CD4-positive, alpha-beta T cell (primary cell): Measurements from ENCODE around the gene PRKAG1. TPM values are rescaled to one million over a fixed set of nuclear protein-coding genes. Genes with fewer than 3 reads are reported as not detected.

ENCODE experiments used
- ATAC-seq: fragments of 200-7000 bp; cut with Tn5 transposase; one replicate; pipeline ENCODE4 v1.10.0; 2022; ENCODE audit warnings: mild to moderate bottlenecking; ENCODE audit not compliant: poor library complexity
- CTCF ChIA-PET: fragments of 350-600 bp; sonication (Branson Sonifier 250); formaldehyde crosslinking; loops from one replicate; lab custom pipeline; 2021; ENCODE audit warnings: antibody characterized with exemption, inconsistent platforms; lab: Charles Lee
- POLR2A ChIA-PET: fragments of 350-600 bp; sonication (Branson Sonifier 250); formaldehyde crosslinking; loops from one replicate; lab custom pipeline; 2021; ENCODE audit warnings: antibody characterized with exemption, inconsistent platforms; lab: Charles Lee
- DNase-seq, 14 experiments: peaks; one replicate each; pipeline ENCODE4 v3.0.0-alpha.2; 2013 to 2020; ENCODE audit warnings: mixed read lengths in 2 of 14
- H3K27ac ChIP-seq, 2 donors: one replicate each; pipeline versions ENCODE4 v1.5.1 to v1.7.0; 2013; ENCODE audit warnings: low read length in 2 of 2, low read depth in 1 of 2, mild to moderate bottlenecking in 1 of 2
- H3K27me3 ChIP-seq, 2 experiments: 1 replicate in 1 of 2; 2 replicates in 1 of 2; pipeline versions ENCODE4 v1.6.1 to v1.7.0; 2013; ENCODE audit warnings: low read length in 2 of 2, control low read depth in 1 of 2, mild to moderate bottlenecking in 1 of 2, moderate library complexity in 1 of 2; ENCODE audit not compliant: insufficient read depth in 2 of 2, control insufficient read depth in 1 of 2
- H3K36me3 ChIP-seq: one replicate; pipeline ENCODE4 v1.6.1; 2013; ENCODE audit warnings: low read length, control low read depth; ENCODE audit not compliant: insufficient read depth
- H3K4me1 ChIP-seq: one replicate; pipeline ENCODE4 v1.6.1; 2013; ENCODE audit warnings: low read length, control low read depth; ENCODE audit not compliant: insufficient read depth
- H3K4me3 ChIP-seq: one replicate; pipeline ENCODE4 v1.5.1; 2013; ENCODE audit warnings: mild to moderate bottlenecking, low read length, moderate library complexity
- H3K9me3 ChIP-seq, 2 experiments: 1 replicate in 1 of 2; 2 replicates in 1 of 2; pipeline versions ENCODE4 v1.6.1 to v1.7.0; 2013; ENCODE audit warnings: low read length in 2 of 2, mild to moderate bottlenecking in 2 of 2, control low read depth in 1 of 2, moderate library complexity in 1 of 2; ENCODE audit not compliant: control insufficient read depth in 1 of 2, insufficient read depth in 1 of 2
- H3K27ac Mint-ChIP-seq: one replicate; pipeline ENCODE4 v1.8.0; 2020; ENCODE audit warnings: mixed read lengths
- H3K27me3 Mint-ChIP-seq: one replicate; pipeline ENCODE4 v1.8.0; 2021; ENCODE audit warnings: mixed read lengths
- H3K36me3 Mint-ChIP-seq: one replicate; pipeline ENCODE4 v1.8.0; 2021; ENCODE audit warnings: low read depth, mixed read lengths
- H3K4me1 Mint-ChIP-seq: one replicate; pipeline ENCODE4 v1.8.0; 2021; ENCODE audit warnings: low read depth, mixed read lengths
- H3K4me3 Mint-ChIP-seq: one replicate; pipeline ENCODE4 v1.8.0; 2020; ENCODE audit warnings: mild to moderate bottlenecking, mixed read lengths
- H3K9me3 Mint-ChIP-seq: one replicate; pipeline ENCODE4 v1.8.0; 2020; ENCODE audit warnings: mixed read lengths
- intact Hi-C, 2 experiments: fragments of 100-400 bp; cut with DNase I in 1 of 2; cut with micrococcal nuclease in 1 of 2; formaldehyde crosslinking; loops; one replicate each; pipeline versions ENCODE4 v1.15.1 to v1.9.0; 2023 to 2025; cut with DNase I, micrococcal nuclease
- total RNA-seq, 174 experiments: library from RNA in 2 of 174; stranded (reverse) in 2 of 174; gene quantifications; one replicate each; pipeline ENCODE4 v1.2.3 and lab custom pipeline; 2021 to 2026
- TF ChIP-seq, protein P1 (sequence below): fragments of 200-600 bp; IDR thresholded peaks from one replicate; pipeline ENCODE4 v1.8.0; 2022; ENCODE audit warnings: antibody characterized with exemption, mild to moderate bottlenecking

PRKAG1 gene
- total RNA-seq, 2 experiments from 2014 or later = 34.6 to 38.2 TPM

DNA sequence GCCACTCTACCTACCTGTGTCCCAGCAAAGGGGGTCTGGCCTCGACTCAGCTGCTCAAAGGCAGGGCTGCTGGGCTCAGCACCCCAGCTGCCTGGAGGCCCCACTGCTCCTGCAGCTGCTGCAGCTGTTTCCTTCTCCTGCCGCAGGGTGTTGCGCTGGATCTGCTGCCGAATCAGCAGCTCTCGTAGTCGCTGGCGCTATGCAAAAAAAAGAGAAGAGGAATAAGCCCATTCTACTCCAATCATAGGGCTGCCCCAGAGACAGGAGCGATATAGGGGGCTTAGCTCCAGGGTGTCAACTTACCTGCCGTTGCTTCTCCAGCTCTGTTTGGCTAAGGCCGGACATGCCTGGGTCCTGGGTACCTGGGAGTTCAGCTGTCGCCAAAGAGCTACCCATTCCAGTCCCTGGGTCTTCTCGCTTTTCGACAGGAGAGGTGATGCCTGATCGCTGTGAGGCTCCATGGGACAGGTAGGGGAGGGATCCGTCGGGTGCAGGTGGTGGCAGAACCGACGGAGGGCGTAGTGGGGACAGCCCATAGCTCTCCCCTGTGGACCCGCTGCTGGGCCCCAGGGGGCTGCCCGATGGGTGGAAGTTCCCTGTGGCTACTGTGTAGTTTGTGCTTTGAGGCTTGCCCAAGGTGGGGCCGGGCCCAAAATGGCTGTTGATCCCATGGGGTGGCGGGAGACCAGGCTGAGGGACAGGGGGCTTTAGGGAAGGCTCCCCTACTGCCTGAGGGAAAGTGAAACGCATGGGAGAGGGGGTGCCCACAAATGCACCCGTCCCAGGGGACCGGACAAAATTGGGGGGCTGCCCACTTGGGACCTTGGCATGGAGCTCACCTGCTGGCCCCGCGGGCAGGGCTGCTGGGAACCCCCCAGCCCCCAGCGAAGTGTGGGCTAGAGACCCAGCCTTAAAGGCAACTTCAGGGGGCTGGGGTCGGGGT is 21.1 kb upstream of the PRKAG1 start:
- H3K27me3 Mint-ChIP-seq = no peaks in the 10 kb centered on the region
- Histone ChIP-seq H3K9me3 (no peaks in the 10 kb centered on the region), H3K4me1 (peaks cover 11% of the 10 kb centered on the region), H3K27me3 (no peaks in the 10 kb centered on the region), H3K27ac (no peak overlapping the region), H3K4me3 (no peak overlapping the region), H3K36me3 (peaks cover 88% of the 10 kb centered on the region)
- ChIA-PET CTCF (interaction anchor here (0.9 kb wide), 1 partner anchor 25 kb away, joined by 3 read pairs; no protein-coding TSS in a partner anchor), POLR2A (no interaction called here)
- peaks cover 91% of the 10 kb centered on the region for H3K36me3 Mint-ChIP-seq
- no peak overlapping the region for H3K27ac Mint-ChIP-seq
- TF ChIP-seq, protein P1, sequence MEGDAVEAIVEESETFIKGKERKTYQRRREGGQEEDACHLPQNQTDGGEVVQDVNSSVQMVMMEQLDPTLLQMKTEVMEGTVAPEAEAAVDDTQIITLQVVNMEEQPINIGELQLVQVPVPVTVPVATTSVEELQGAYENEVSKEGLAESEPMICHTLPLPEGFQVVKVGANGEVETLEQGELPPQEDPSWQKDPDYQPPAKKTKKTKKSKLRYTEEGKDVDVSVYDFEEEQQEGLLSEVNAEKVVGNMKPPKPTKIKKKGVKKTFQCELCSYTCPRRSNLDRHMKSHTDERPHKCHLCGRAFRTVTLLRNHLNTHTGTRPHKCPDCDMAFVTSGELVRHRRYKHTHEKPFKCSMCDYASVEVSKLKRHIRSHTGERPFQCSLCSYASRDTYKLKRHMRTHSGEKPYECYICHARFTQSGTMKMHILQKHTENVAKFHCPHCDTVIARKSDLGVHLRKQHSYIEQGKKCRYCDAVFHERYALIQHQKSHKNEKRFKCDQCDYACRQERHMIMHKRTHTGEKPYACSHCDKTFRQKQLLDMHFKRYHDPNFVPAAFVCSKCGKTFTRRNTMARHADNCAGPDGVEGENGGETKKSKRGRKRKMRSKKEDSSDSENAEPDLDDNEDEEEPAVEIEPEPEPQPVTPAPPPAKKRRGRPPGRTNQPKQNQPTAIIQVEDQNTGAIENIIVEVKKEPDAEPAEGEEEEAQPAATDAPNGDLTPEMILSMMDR = no peak
- intact Hi-C loops = no loop called here
- H3K9me3 Mint-ChIP-seq = no peaks in the 10 kb centered on the region
- H3K4me1 Mint-ChIP-seq = peaks cover 6% of the 10 kb centered on the region
- ATAC-seq (no peak), DNase-seq (no peak)
- no peak overlapping the region for H3K4me3 Mint-ChIP-seq

DNA sequence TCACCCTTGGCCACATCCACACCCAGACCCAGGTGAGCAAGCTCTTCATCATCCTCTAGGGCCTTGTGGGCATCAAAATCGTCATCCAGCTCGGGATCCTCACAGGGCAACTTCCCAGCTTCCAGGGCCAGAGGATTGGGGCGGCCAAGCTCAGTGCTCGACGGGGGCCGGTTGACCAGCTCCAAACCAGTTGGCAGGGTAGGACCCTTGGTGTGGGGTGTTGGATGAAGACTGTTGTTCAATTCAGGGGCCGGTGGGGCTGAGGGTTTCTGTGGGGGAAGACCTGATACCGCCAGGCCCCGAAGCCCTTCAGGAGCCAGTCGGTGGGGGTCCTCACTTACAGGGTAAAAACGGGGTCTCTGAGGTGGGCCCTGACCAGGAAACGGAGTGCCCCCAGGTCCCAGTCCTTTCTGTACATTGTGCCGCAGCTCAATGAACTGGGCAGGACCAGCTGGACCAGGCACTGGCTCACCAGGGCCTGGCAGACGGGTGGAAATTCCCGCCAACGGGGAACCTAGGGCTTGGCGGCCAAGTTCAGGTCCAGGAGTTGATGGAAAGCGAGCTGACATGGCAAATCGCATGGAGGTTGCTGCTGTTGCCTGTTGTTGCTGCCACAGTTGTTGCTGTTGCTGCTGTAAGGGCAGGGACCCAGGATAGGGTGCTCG is 19.8 kb upstream of the PRKAG1 start:
- H3K4me3 ChIP-seq = no peak overlapping the region
- H3K36me3 ChIP-seq = peaks cover 87% of the 10 kb centered on the region
- peaks cover 89% of the 10 kb centered on the region for H3K36me3 Mint-ChIP-seq
- H3K27me3 ChIP-seq = no peaks in the 10 kb centered on the region
- ChIA-PET POLR2A (no interaction called here), CTCF (interaction anchor here (1.0 to 1.3 kb wide), 2 partner anchors 18 to 41 kb away, joined by 3 to 5 read pairs; no protein-coding TSS in a partner anchor)
- intact Hi-C loops = no loop called here
- no peak for ATAC-seq
- DNase-seq = no peak
- H3K4me1 Mint-ChIP-seq = no peaks in the 10 kb centered on the region
- no peak overlapping the region for H3K27ac ChIP-seq
- peak overlapping the region; percentile 10 for H3K27ac Mint-ChIP-seq
- H3K9me3 ChIP-seq = no peaks in the 10 kb centered on the region
- TF ChIP-seq, protein P1 = no peak
- H3K9me3 Mint-ChIP-seq = no peaks in the 10 kb centered on the region
- peaks cover 3% of the 10 kb centered on the region for H3K4me1 ChIP-seq
- H3K4me3 Mint-ChIP-seq = no peak overlapping the region
- H3K27me3 Mint-ChIP-seq = no peaks in the 10 kb centered on the region

DNA sequence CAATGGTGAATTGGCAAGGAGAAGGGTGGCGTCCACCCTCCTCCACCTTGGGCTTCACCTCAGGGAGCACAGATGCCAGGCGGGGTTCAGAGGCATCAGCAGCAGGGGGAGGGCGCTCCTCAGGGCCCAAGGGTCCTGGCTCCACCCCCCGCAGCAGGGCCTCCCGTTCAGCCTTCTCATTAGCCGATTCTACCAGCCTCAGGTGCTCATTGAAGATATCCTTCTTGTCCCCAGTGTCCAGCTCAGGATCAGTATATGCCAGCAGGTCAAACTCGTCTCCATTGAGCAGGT is 19.3 kb upstream of the PRKAG1 start:
- no peak for DNase-seq
- Mint-ChIP-seq H3K4me3 (no peak overlapping the region), H3K36me3 (peaks cover 85% of the 10 kb centered on the region), H3K27ac (no peak overlapping the region), H3K9me3 (no peaks in the 10 kb centered on the region), H3K27me3 (no peaks in the 10 kb centered on the region), H3K4me1 (no peaks in the 10 kb centered on the region)
- no peak for ATAC-seq
- H3K4me3 ChIP-seq = no peak overlapping the region
- peaks cover 87% of the 10 kb centered on the region for H3K36me3 ChIP-seq
- H3K27ac ChIP-seq = no peak overlapping the region
- no peaks in the 10 kb centered on the region for H3K27me3 ChIP-seq
- CTCF ChIA-PET = interaction anchor here (1.0 to 1.3 kb wide), 2 partner anchors 18 to 51 kb away, joined by 3 to 5 read pairs; no protein-coding TSS in a partner anchor
- H3K9me3 ChIP-seq = no peaks in the 10 kb centered on the region
- TF ChIP-seq, protein P1 = no peak
- intact Hi-C loops = no loop called here
- peaks cover 3% of the 10 kb centered on the region for H3K4me1 ChIP-seq
- POLR2A ChIA-PET = interaction anchor here (1.1 kb wide), 1 partner anchor 93 kb away, joined by 4 read pairs; the partner anchor contains the start of gene TUBA1B
